ENCODE results near the gene DENND1A. TPM values are rescaled to one million over a fixed set of nuclear protein-coding genes. Genes with fewer than 3 reads are reported as not detected.

DENND1A gene
- total RNA-seq, 1 experiment from 2014 or later: 20.6 TPM

- no peak for DNase-seq (ENCODE audit: low read depth)
Observed at GRCh38 chr9:123571240-123571639, 358.7 kb downstream of the DENND1A start.

- DNase-seq (ENCODE audit: low read depth): peak; percentile 34
Observed at GRCh38 chr9:123568691-123569688, 360.9 kb downstream of the DENND1A start.

- no peak for DNase-seq (ENCODE audit: low read depth)
Observed at GRCh38 chr9:123567013-123567412, 362.9 kb downstream of the DENND1A start.

- DNase-seq (ENCODE audit: low read depth): no peak
Observed at GRCh38 chr9:123564652-123565051, 365.3 kb downstream of the DENND1A start.

- peak; percentile 87 for DNase-seq (ENCODE audit: low read depth)
Observed at GRCh38 chr9:123562844-123563346, 367.0 kb downstream of the DENND1A start.

GRCh38 chr9:123561046-123561445, 368.9 kb downstream of the DENND1A start:
- no peak for DNase-seq (ENCODE audit: low read depth)

GRCh38 chr9:123556464-123557435, 373.2 kb downstream of the DENND1A start:
- DNase-seq (ENCODE audit: low read depth): no peak

- DNase-seq (ENCODE audit: low read depth): no peak
Observed at GRCh38 chr9:123555646-123556045, 374.3 kb downstream of the DENND1A start.

GRCh38 chr9:123552530-123552929, 377.4 kb downstream of the DENND1A start:
- DNase-seq (ENCODE audit: low read depth): no peak

GRCh38 chr9:123551734-123552133, 378.2 kb downstream of the DENND1A start:
- no peak for DNase-seq (ENCODE audit: low read depth)

GRCh38 chr9:123550797-123551196, 379.1 kb downstream of the DENND1A start:
- no peak for DNase-seq (ENCODE audit: low read depth)

GRCh38 chr9:123550012-123550411, 379.9 kb downstream of the DENND1A start:
- DNase-seq (ENCODE audit: low read depth): no peak

GRCh38 chr9:123548741-123549545, 381.0 kb downstream of the DENND1A start:
- DNase-seq (ENCODE audit: low read depth): no peak

GRCh38 chr9:123544007-123544827, 385.7 kb downstream of the DENND1A start:
- peak; percentile 36 for DNase-seq (ENCODE audit: low read depth)

- DNase-seq (ENCODE audit: low read depth): no peak
Observed at GRCh38 chr9:123543492-123543891, 386.4 kb downstream of the DENND1A start.

GRCh38 chr9:123542435-123543225, 387.3 kb downstream of the DENND1A start:
- DNase-seq (ENCODE audit: low read depth): no peak

GRCh38 chr9:123541411-123541810, 388.5 kb downstream of the DENND1A start:
- DNase-seq (ENCODE audit: low read depth): no peak

GRCh38 chr9:123540457-123540856, 389.5 kb downstream of the DENND1A start:
- no peak for DNase-seq (ENCODE audit: low read depth)

GRCh38 chr9:123537809-123538208, 392.1 kb downstream of the DENND1A start:
- DNase-seq (ENCODE audit: low read depth): no peak
